Stimulated activated CD8-positive, alpha-beta memory T cell treated with anti-CD3 and anti-CD28 coated beads, Interleukin-15, amount 100 ng/mL, for 48 hours (primary cell): ENCODE measurements around the gene GPRC5B.

Source experiments
- DNase-seq, 2 donors: peaks; one replicate each; pipeline ENCODE4 v3.0.0-alpha.2; 2020; ENCODE audit warnings: low read depth in 2 of 2

The GPRC5B gene

DNA sequence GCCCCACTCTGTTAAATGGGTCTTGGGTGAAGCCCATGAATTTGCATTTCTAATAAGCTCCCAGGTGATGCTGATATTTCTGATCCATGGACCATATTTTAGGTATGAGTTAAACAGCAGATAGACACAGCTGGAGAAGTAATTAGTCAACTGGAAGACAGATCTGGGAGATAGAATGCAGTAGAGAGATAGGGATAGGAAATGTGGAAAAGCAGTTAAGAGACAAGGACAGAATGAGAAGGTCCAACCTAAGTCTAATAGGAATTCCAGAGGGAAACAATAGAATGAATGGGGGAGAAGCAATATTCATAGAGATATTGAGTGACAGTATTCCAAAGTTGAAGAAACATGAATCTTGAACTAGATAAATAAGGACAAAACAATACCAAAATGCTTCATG, 71.7 kb downstream of the GPRC5B start:
- no peak for DNase-seq

DNA sequence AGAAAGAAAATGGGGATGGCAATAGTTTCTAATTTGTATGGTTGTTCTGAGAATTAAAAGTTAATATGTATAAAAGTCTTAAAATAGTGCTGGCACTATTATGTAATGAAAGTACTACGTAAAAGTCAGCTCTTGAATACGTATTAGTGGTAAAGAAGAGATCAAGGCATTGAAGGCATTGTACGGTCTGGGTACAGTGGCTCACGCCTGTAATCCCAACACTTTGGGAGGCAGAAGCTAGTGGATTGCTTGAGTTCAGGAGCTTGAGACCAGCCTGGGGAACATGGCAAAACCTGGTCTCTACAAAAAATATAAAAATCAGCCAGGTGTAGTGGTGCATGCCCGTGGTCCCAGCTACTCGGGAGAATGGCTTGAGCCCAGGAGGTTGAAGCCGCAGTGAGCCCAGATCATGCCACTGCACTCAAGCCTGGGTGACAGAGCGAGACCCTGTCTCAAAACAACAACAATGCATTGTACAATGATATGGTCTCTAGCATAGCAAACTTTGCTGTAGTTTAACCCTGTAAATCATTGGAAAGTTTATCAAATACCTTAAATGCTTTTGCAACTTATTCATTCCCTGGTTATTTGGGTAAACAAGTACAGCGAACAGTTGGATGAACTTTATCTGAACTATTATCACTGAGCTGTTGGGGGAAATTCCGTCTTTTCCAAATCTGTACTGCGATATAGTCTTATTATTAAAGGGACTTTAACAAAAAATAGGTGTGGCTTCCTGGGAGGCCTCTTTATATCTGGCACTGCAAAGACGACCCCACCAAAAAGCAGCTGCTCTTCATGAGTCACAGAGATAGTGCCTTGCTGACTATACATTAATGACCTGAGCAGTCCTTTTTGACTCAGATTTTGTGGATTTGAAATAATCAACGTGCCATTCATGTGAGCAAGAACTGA, 73.6 kb downstream of the GPRC5B start:
- DNase-seq: no peak

- no peak for DNase-seq
Measured at GRCh38 chr16:19809693-19810092, 75.0 kb downstream of the GPRC5B start.

DNA sequence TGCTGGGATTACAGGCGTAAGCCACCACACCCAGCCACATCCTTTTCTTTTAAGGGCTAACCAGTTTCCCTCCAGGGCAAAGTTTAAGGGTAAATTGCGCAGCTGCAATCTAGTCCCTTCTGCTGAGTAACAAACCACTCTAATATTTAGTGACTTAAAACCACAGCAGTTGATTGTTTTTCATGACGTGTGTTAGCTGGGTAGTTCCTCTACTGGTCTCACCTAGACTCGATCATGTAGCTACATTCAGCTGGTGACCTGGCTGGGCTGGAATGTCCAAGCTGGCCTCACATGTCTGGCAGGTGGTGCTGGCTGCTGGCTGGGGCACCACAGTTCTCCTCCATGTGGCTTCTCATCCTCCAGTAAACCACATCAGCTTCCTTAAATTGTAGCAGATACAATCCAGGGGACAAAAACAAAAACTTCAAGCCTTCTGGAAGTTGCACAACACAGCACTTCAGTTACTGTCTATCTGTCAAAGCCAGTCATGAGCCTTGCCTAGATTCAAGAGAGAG, 75.5 kb downstream of the GPRC5B start:
- no peak for DNase-seq

DNA sequence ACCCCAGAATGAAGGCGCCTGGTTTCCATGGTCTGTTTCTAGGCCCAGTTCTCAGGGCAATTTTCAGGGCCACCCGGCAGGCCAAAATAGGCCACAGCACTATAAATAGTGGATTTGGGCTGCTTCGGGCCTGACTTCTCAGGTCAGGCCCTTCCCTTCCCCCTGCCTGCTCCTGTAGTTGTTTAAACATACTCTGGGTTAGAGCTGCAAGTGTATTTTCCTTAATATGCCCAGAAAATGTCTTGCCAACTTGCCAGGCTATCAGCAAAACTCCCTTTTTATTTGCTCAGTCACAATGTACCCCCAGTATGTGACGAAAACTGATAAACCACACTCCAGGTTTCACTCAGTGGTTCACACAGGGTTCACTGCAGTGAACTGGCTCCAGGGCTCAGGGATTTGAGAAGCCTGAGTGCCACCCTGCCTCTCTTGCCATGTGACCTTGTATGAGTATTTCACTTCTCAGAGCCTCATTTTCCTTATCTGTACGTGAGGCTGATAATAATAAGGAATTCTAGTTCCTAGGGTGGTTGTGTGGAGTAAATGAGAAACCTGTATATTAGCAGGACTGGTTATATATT, 76.5 kb downstream of the GPRC5B start:
- no peak for DNase-seq
